Fibroblast of villous mesenchyme (primary cell): ENCODE measurements around the gene MRPL12. TPM values are rescaled to one million over a fixed set of nuclear protein-coding genes. Genes with fewer than 3 reads are reported as not detected.
"Not testable (repeated sequence)": the region's sequence is repeated elsewhere in the genome, so short reads cannot be mapped to it uniquely, and the experiment has no call there.

Experiments used
- DNase-seq: peaks from one replicate; pipeline ENCODE4 v3.0.0-alpha.2; 2010; ENCODE audit warnings: low read depth
- H3K4me3 ChIP-seq: 2 replicates; pipeline ENCODE4 v1.5.1; 2011; ENCODE audit warnings: low read depth, mild to moderate bottlenecking, low read length
- CTCF ChIP-seq: IDR thresholded peaks from 2 replicates; pipeline ENCODE4 v1.5.1; 2012; ENCODE audit warnings: low read depth, mild to moderate bottlenecking, low read length; ENCODE audit not compliant: insufficient read depth
- total RNA-seq: library from RNA; depleted of rRNA; stranded (reverse); fragments of >200 nt; gene quantifications from 2 replicates; pipeline ENCODE4 v1.2.3, GENCODE V29; 2012

Gene MRPL12
- total RNA-seq, 1 donor, result 12.1 TPM

- TF ChIP-seq CTCF, result no peak
- no peak for DNase-seq
- H3K4me3 ChIP-seq, result no peak overlapping the region
These were observed 31.5 kb downstream of the MRPL12 start for GRCh38 chr17:81734405-81735263.

- no peak for TF ChIP-seq CTCF
- peak overlapping the region; percentile 23 for H3K4me3 ChIP-seq
- peak; percentile 33 for DNase-seq
These were observed 32.3 kb downstream of the MRPL12 start for GRCh38 chr17:81735264-81736102.

GRCh38 chr17:81737947-81738800 lies 35.0 kb downstream of the MRPL12 start:
- TF ChIP-seq CTCF, result no peak
- no peak overlapping the region for H3K4me3 ChIP-seq
- no peak for DNase-seq

GRCh38 chr17:81738801-81739393 lies 35.7 kb downstream of the MRPL12 start:
- DNase-seq, result no peak
- H3K4me3 ChIP-seq, result no peak overlapping the region
- no peak for TF ChIP-seq CTCF

GRCh38 chr17:81739593-81739992 lies 36.4 kb downstream of the MRPL12 start:
- DNase-seq, H3K4me3 ChIP-seq: not testable (repeated sequence)

GRCh38 chr17:81740395-81740961 lies 37.3 kb downstream of the MRPL12 start:
- H3K4me3 ChIP-seq, result no peak overlapping the region
- TF ChIP-seq CTCF, result no peak
- peak; percentile 54 for DNase-seq
